Endometrium (tissue), 2 donors: ENCODE measurements around the gene GATA5.

Experiments used
- FAIRE-seq: peaks from 2 replicates; lab custom pipeline; 2012; peaks lifted over from hg19 to GRCh38; lab: Jason Lieb, UNC
- donor health status: control.
- donor health status: control.

Gene GATA5

DNA sequence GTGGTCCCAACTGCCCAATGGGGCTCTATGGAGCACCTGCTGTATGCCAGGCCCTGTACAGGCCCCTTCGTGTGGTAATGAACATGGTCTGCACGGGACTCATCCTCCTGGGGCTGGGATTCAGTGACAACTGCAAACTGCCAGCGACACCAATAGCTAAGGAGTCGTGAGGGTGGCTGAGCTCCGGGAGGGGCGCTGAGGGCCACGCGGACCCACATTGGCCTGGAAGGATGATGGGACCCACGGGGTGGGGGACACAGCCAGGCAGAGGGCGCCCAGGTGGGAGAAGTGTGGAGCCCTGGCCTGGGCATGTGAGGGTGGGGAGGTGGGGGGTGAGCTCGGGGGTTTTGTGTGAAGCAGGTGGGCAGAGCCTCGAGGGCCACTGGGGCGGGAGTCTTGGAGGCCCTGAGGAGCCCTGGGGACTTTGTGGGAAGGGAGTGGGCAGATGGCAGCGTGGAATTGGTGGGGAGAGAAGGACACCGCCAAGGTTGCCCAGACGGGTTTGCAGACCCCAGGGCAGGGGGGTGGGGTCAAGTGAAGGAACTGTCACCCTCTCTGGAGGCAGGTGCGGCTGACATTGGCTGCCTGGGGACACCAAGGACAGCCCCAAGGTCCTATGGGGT lies 22.5 kb downstream of the GATA5 start:
- no peak for FAIRE-seq

DNA sequence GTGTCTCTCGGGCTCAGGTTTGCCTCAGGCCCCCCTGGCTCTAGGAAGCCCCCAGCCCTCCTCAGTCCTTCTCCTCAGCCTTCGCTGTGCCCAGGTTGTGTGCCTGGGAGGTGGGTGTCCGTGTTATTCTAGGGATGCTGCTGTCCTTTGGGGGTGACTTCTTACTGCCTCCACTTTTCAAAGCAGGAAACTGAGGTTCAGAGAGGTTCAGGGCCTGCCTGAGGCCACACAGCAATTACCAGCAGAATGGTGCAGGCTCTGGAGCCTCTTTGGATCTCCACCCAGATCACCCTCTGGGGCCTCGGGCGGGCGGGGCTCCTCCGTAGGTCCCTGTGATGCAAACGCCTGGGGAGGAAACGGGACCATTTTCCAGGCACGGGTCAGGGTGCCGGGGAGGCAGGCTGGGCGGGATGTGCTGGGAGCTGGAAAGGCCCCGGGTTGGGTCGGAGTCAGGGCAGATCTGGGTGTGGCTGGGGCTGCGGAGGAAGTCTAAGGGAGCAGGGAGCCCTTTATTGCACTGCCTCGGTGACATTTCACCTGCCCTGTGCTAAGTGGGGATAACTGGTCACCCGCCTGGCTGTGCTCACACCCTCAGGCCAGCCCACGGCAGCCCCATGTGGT lies 23.2 kb downstream of the GATA5 start:
- no peak for FAIRE-seq

DNA sequence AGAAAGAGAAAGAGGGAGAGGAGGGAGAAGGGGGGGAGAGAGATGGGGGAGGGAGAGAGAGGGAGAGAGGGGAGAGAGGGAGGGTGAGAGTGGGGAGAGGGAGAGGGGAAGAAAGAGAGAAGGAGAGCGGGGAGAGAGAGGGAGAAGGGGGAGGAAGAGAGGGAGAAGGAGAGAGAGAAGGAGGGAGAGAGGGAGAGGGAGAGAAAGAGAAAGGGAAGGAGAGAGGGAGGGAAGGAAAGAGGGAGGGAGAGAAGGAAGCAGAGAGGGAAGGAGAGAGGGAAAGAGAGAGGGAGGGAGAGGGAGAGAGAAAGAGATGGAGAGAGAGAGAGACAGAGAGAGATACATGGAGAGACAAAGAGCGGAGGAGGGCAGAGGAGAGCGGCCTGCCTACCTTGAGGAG lies 23.8 kb downstream of the GATA5 start:
- FAIRE-seq: no peak

DNA sequence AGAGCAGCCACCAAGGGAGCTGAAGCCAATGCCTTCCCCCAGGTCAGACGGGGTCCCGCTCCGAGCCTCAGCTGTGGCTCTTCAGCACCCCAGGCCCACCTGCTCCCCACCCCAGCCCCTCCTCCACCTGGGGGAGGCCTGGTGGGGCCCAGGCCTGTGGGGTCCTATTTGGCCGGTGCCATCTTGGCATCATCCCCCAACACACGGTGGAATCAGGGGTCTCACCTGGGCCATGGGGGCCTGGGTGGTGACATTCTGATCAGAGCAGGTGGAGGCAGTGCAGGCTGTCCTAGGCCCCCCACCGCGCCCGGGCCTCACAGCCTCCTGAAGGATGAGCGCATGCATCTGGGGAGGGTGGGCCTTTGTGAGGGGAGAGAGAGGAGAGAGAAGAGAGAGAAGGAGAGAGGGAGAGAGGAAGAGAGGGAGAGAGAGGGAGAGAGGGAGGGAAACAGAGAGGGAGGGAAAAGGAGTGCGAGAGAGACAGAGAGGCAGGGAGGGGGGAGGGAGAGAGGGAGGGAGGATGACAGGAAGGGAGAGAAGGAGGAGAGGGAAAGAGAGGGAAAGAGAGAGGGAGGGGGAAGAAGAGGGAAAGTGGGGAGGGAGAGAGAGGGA lies 24.5 kb downstream of the GATA5 start:
- no peak for FAIRE-seq

DNA sequence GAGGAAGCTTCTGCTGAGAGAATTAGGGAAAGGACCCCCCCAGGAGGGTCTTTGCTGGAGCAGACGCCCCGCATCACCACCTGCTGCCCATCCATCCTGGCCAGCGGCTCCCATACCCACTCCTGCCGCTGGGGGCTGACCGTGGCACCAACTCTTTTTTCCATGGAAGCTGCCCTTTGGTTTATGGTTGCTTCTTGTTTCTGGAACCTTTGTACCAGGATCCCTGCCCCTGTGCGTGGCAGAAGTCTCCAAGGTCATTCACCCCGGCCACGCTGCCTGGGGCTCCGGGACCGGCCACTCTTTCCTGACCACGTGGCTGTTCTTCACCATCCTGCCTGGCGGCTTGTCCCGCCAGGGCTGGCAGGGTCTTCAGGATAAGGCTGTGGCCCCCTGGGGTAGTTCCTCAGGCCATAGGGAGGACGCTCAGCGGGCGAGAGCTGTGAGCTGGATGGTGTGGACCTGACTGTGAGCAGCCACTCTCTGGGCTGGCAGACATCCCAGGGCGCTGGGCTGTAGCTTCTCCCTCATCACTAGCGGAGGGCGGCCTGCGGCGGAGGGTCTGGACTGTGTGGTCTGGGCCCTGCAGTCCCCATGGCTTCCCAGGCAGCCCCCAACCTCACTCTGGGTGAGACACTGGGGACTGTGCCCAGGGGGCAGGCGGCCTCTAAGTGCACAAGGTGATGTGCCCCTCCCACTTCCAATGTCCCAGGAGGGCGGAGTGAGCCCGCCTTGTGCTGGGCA lies 25.7 kb downstream of the GATA5 start:
- no peak for FAIRE-seq

DNA sequence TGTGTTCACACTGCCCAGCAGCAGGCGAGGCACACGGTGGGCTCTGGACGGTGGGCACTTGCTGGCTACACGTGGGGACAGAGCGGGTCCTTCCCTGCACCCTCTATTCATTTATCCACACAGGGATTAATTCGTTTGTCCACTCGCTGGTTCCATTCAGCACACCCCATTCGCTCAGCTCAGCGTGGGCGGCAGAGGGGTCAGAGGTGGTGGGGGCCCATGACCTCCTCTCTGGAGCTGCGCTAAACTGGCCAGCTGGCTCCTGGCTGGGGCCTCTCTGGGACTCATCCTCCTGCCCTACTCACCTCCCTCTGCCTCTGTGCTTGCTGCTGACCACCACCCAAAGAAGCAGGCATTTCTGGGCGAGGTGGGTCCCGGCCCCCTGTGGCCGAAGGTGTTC lies 27.0 kb downstream of the GATA5 start:
- no peak for FAIRE-seq

DNA sequence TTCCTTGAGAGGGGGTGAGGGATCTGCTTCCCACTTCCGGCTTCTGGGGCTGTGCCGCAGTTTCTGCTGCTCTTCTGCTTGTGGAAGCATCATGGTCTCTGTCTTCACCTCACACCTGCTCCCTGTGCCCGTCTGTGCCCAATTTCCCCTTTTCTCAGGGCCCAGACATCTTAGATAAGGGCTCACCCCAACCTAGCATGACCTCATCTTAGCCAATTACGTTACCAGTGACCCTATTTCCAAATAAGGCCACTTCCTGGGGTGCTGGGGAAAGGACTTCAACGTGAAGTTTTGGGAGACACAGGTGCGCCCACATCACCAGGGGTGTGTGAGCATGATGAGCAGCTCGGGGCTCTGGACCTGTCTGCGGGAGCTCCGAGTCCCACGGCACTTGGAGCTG lies 27.8 kb downstream of the GATA5 start:
- no peak for FAIRE-seq

DNA sequence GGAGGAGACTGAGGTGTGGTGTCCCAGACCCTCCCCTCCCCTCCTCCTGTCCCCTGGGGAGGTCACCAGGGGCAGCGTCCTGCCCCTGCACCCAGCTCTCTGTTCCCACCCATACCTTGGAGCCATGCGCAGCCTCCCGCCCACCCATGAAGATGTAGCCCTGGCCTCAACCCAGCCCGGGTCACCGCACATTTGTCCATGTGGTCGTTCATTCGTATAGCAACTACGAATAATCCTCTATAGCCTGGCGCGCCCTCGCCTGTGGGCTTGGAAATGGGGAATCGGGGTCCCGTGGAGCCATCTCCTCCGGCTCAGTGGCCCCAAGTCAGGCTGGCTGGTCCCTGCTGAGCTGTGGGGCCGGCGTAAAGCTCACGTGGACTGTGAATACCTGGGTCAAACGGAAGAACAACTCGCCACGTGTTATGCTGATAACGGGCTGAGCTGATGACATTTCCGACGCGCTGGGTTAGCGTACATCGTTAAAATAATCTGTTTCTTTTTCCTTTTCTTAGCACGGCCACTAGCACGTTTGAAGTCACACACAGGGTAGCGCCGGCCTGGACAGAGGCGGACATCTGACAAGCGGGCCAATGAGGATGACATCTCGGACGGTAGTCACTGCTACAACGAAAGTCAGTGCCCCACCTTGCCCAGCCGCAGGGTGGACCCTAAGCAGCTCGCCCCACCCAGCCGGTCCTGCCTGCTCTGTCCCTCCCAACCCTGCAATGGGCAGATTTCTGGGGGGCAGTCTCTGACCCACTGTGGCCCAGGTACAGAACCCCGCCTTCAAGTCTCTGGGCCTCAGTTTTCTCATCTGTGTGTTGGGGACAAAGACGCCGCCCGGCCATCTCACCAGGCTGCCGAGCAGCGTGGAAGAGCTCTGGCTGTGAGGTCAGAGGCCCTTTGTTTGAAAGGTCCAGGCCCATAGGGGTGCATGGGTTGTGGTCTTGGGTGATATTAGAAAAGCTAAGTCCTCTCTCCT lies 28.6 kb downstream of the GATA5 start:
- no peak for FAIRE-seq

DNA sequence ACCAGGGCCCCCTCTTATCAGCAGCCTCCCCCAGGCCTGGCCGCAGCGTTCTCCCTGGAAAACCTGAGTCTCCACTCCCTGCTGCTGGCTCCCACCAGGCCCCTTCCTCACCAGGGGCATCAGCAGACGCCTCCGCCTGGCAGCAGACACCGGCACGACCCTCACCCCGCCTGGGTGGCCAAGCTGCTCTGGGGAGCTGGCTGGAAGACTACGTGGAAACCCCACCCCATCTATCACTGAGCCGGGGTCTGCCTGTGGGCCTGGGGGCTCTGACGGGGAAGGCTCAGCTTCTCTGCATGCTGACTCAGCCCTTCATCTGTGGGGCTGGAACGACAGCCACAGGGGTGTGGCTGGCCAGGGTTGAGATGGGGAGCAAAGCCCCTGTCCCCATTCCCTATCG lies 29.3 kb downstream of the GATA5 start:
- FAIRE-seq: no peak

DNA sequence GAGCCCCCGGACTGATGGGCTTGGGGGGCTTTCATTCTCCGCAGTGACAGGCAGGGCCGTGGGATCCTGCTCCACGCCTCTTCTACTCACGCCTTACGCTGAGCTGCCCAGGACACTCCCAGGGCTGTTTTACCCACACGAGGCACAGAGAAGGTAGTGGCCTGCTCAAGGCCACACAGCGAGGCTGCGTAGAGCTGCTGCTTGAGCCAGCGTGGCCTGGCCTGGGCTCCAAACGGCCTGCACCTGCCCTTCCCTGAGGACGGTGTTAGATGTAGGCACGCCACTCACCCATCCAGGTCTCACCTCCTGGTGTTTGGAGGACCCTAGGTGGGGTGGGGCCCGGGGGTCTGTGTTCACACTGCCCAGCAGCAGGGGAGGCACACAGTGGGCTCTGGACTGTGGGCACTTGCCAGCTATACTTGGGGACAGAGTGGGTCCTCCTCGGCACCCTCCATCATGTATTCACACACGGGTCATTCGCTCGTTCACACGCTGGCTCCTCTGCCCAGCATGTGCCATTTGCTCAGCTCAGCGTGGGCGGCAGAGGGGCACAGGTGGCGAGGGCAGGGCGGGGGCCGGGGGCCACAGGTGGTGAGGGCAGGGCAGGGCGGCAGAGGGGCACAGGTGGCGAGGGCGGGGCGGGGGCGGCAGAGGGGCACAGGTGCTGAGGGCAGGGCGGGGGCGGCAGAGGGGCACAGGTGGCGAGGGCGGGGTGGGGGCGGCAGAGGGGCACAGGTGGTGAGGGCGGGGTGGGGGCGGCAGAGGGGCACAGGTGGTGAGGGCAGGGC lies 30.0 kb downstream of the GATA5 start:
- no peak for FAIRE-seq

DNA sequence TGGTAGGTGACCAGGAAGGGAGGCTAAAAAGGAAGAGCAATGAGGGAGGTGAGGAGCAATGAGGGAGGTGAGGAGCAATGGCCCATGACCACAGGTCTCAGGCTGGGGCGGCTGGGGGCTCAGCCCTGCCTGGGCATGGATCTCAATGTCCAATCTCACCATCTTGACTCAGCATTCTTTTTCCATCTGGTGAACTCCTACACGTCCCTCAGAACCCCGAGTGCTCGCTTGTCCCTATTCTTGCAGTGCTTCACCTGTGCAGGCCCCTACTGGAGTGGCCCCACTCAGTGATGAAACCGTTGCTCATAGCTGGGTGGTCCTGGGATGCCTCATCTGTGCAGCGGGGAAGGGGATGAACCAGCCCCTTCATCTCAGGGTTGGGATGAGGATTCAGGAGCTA lies 31.5 kb downstream of the GATA5 start:
- no peak for FAIRE-seq

DNA sequence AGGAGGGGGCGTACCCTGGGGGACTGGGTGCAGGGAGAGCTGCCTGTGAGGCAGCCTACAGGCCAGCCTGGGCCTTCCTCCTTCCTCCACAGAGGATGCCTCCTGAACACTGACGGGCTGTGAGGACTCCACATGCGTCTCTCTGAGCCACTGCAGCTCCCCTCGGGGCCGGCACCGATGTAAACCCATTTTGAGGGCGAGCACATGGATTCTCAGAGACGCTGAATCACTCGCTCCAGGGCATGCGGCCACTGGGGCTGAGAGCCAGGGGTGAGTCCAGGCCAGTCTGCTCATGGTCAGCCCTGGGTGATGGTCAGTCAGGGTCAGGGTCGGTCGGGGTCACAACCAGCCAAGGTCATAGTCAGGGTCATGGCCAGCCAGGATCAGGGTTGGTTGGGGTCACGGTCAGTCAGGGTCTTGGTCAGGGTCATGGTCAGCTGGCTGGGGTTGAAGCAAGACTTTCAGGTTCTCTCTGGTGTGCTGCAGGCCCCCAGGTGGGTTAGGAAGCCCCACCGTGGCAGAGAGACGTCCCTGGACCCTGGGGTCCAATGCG lies 33.7 kb downstream of the GATA5 start:
- no peak for FAIRE-seq

DNA sequence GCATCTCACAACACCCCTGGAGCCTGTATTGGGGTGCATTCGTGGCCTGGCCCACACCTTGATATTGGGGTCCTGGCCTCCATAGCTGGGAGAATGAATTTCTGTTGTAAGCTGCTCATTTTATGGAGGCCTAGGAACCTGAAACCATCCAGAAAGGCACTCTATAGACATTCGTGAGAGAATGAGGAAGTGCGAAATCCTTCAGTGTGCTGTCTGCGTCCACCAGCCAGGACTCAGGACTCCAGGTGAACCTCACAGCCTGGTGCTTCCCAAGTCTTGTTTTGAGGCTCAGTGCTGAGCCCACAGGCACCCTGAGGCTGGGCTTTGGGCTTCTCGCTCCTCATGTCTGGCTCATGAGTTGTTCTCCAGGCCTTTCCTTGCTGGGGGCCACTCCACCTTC lies 36.6 kb downstream of the GATA5 start:
- FAIRE-seq: no peak

DNA sequence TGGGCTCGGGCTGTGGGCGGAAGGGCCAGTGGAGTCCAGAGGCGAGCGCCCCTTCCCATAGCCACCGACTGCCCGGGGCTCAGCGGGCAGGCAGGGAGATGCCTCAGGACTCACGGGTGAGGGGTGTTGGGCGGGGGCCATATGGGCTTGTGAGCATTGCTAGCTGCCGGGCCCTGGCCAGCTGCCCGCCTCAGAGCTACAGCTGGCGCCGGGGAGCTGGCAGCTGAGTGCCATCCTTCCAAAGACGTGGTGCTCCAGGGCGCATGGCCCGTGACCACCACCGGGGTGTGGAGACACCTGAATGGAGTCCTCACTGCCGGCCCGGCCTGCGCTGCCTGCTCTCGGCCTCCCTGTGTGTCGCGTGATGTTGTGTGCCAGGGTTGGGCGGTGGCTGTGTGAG lies 37.9 kb downstream of the GATA5 start:
- no peak for FAIRE-seq

DNA sequence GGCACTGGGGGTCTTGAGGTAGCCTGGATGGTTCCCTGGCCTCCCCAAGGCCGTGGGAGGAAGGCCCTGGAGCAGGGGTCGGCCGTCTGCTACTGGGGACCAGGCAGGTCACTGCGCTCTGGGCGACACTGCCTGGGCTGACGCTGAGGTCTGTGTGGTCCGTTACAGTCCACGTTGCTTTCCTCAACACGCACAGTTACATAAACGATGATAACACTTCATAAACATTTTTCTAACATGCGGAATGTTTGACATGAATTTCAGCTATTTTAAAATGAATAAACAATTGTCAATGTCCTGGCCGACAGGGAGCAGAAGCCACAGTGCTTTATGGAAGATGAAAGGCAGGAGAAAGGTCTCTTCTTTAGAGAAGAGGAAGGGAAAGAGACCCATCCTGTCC lies 38.3 kb downstream of the GATA5 start:
- no peak for FAIRE-seq

DNA sequence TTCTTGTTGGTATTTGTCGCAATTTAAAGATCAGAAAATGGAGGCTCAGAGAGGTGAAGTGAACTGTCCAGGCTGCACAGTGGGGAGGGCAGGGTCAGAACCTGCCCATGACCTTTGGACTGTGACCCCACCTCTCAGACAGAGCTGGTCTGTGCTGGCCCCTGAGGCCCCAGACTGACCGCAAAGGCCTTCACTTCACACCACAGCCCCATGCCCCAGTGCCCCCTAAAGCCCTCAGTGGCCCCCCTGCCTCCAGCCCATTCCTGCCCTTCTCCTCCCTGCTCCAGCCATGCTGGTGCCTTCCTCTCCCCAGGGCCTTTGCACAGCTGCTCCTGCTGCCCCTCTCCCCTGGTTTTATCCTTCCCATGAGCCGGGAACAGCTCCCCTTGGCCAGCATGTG lies 39.1 kb downstream of the GATA5 start:
- no peak for FAIRE-seq

DNA sequence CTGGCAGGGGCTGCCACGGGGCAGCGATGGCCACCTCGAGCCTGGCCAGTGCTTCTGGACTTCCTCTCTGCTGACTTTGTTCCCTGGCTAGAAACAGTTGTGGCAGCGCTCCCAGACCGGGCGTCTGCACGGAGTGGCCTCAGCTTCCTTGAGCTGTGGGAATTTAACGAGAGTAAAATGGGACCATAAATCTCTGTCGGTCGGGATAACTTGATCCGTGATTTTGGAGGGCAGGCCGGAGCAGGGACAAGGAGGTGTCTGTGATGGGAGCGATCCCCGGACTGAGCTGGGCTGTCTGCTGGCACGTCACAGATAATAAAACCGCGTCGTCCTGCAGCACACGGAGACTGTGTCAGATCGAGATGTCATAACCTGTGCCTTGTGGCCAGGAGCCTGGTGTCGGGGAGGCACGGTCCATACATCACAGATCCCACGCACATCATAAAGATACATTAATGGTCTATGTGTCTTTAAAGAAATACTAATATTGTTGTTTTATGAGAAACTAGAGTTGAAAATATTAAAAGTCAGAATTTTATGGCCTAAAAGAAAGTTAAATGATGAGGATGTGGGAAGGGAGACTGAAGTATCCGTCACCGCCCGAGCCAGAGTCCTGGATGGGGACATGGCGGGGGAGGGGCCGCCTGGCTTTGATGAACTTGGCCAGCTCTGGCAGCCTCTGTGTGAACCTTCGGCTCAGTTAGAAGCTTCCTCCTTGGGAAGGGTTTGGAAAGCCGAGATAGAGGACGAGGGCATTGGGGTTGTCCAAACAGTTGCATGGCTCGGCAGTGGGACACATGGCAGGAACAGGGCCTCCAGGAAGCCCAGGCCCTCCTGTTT lies 41.9 kb downstream of the GATA5 start:
- FAIRE-seq: no peak

DNA sequence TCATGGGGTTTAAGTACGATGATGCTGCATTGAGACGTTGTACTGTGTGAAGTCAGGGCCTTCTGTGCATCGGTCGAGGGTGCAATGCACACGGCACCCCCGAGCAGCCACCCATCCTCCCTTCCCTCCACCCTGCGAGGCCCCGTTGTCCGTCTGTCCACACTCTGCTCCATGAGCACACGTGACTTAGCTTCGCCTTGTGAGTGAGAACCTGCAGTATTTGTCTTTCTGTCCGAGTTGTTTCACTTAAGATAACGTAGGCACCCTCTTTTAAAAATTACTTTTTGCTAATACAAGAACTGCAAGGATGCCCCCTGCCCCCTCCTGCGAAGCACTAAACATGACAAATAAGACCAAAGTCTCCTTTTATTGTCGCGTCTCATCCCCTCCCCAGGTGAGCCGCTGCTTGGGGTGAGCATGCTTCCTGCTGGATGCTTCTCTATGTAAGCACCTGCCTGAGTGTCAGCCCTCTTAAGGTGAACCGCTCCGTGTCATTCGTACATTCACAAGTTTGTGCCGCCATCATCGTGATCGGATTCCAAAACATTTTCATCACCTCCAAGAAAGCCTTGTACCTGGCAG lies 44.8 kb downstream of the GATA5 start:
- no peak for FAIRE-seq

DNA sequence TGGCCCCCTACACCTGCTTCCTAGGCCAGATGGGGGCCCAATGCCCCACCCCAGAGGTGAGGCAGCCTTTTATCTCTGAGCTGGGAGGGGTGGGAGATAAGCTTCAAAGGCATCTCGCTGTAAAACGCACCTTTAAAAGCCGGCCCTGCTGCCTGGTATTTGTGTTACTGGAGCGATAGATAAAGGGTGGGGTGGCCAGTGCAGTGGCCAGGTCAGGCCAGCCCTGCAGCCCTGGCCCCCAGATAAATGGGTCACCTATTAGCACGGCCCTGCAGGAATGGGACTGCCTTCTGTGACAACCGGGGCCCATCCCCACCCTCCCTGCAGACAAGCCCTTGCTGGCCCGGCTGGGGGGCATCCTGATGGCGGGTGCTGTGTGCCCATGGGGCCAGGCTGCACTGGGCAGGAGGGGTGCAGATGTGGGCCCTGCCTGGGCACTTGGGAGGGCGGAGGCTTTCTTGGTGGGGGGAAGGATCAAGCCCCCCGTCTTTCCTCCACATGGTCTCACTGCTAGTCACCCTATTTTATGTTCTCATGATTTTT lies 45.4 kb downstream of the GATA5 start:
- FAIRE-seq: no peak
